Measurements from ENCODE around the gene ITGAE. TPM values are rescaled to one million over a fixed set of nuclear protein-coding genes. Genes with fewer than 3 reads are reported as not detected.
A peak's percentile ranks its signal among the peaks of the same experiment; 100 is the strongest.

Gene ITGAE
- polyA plus RNA-seq, 3 donors = 66.6 to 102 (median 78.8) TPM

DNA sequence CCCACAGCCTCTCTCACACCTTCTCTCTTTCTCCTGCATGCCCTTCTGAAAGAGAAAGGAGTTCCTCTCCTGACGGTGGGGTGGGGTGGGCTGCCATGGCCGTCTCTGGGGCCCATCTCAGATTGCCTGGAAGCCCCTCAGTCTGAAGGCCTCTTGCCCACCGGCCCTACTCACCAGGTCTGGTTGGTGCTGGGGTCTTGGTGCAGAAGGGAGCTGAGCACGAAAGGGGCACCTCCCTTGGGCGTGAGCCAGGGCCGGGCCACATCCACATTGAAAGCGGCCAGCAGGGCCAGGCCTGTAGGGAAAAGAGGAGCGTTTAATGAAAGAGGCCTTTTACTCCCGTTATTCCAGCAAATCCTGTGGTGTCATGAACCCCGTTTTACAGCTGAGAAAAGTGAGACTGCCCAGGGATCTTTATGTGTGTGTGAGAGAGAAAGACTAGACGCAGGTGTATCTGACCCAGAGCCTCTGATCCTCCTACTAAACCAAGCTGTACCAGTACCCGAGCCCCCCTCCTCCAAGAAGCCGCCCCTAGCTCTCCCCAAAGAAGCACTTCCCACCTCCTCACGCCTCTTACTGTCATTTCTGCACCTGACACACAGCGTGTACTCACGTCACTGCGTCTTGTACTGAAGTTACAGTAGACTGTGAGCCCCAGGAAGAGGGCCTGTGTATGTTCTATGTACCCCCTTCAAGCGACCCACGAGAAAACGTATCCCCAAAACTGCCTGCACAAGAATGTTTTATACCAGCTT lies 23.4 kb downstream of the ITGAE start:
- Mint-ChIP-seq H3K27me3 (ENCODE audit: low read depth in 3 of 3) (peaks cover 0 to 3% (median 0%) of the 10 kb centered on the region in 3 donors), H3K4me1 (no peaks in the 10 kb centered on the region), H3K36me3 (no peaks in the 10 kb centered on the region), H3K27ac (no peak overlapping the region), H3K9me3 (no peaks in the 10 kb centered on the region), H3K4me3 (no peak overlapping the region)
- DNase-seq = no peak
- no peaks in the 10 kb centered on the region for H4K20me1 ChIP-seq (ENCODE audit: insufficient read depth, low read length)
- H2AFZ ChIP-seq (ENCODE audit: insufficient read depth, low read depth, low read length, poor library complexity, severe bottlenecking) = no peak overlapping the region
- no peak overlapping the region for H3K27ac ChIP-seq (ENCODE audit: low read depth in 1 of 2, low read length in 2 of 2)
- intact Hi-C loops (cut with micrococcal nuclease) = no loop called here
- no peak overlapping the region for H3K4me3 ChIP-seq (replicated peaks in 1 of 3; ENCODE audit: low read depth in 2 of 3, low read length in 3 of 3)
- no peak overlapping the region for H3K4me2 ChIP-seq (replicated peaks; ENCODE audit: extremely low read depth, low read length, poor library complexity, severe bottlenecking)
- over 99% methylated on average over 12 of the region's 20 CpGs for WGBS (ENCODE audit: insufficient coverage)
- H3K9ac ChIP-seq (ENCODE audit: insufficient read depth, low read length, poor library complexity, severe bottlenecking) = no peak overlapping the region
- H3K79me2 ChIP-seq (ENCODE audit: insufficient read depth, low read length) = no peaks in the 10 kb centered on the region
- no peaks in the 10 kb centered on the region for H3K4me1 ChIP-seq (ENCODE audit: control insufficient read depth in 1 of 2, insufficient read depth in 2 of 2, low read length in 2 of 2)
- TF ChIP-seq, protein P1, sequence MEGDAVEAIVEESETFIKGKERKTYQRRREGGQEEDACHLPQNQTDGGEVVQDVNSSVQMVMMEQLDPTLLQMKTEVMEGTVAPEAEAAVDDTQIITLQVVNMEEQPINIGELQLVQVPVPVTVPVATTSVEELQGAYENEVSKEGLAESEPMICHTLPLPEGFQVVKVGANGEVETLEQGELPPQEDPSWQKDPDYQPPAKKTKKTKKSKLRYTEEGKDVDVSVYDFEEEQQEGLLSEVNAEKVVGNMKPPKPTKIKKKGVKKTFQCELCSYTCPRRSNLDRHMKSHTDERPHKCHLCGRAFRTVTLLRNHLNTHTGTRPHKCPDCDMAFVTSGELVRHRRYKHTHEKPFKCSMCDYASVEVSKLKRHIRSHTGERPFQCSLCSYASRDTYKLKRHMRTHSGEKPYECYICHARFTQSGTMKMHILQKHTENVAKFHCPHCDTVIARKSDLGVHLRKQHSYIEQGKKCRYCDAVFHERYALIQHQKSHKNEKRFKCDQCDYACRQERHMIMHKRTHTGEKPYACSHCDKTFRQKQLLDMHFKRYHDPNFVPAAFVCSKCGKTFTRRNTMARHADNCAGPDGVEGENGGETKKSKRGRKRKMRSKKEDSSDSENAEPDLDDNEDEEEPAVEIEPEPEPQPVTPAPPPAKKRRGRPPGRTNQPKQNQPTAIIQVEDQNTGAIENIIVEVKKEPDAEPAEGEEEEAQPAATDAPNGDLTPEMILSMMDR (IDR thresholded peaks at IDR 0.05) = no peak
- no peaks in the 10 kb centered on the region for H3K9me3 ChIP-seq (replicated peaks in 1 of 2; ENCODE audit: control insufficient read depth in 1 of 2, insufficient read depth in 1 of 2, low read length in 2 of 2)
- no peaks in the 10 kb centered on the region for H3K27me3 ChIP-seq (ENCODE audit: control insufficient read depth in 2 of 2, insufficient read depth in 2 of 2, low read length in 2 of 2)
- no peaks in the 10 kb centered on the region for H3K36me3 ChIP-seq (replicated peaks in 1 of 2; ENCODE audit: control insufficient read depth in 1 of 2, insufficient read depth in 2 of 2, low read length in 2 of 2)

GRCh38 chr17:3773966-3774365 lies 27.0 kb downstream of the ITGAE start:
- Mint-ChIP-seq H3K27me3 (ENCODE audit: low read depth in 3 of 3) (peaks cover 0 to 3% (median 2%) of the 10 kb centered on the region in 3 donors), H3K4me1 (peaks cover 16% of the 10 kb centered on the region), H3K36me3 (no peaks in the 10 kb centered on the region), H3K9me3 (peaks cover 0 to 3% (median 0%) of the 10 kb centered on the region in 7 donors), H3K27ac (peak overlapping the region in 2 of 7 donors; percentile 15 to 68), H3K4me3 (no peak overlapping the region)
- H3K27me3 ChIP-seq (ENCODE audit: control insufficient read depth in 2 of 2, insufficient read depth in 2 of 2, low read length in 2 of 2) = no peaks in the 10 kb centered on the region
- DNase-seq = no peak
- WGBS (ENCODE audit: insufficient coverage) = 100% methylated on average over 2 of the region's 3 CpGs
- TF ChIP-seq, protein P1 (IDR thresholded peaks at IDR 0.05) = no peak
- H3K79me2 ChIP-seq (ENCODE audit: insufficient read depth, low read length) = no peaks in the 10 kb centered on the region
- H3K9me3 ChIP-seq (replicated peaks in 1 of 2; ENCODE audit: control insufficient read depth in 1 of 2, insufficient read depth in 1 of 2, low read length in 2 of 2) = no peaks in the 10 kb centered on the region
- H3K4me2 ChIP-seq (replicated peaks; ENCODE audit: extremely low read depth, low read length, poor library complexity, severe bottlenecking) = no peak overlapping the region
- peaks cover 10 to 13% of the 10 kb centered on the region in 2 donors for H3K4me1 ChIP-seq (ENCODE audit: control insufficient read depth in 1 of 2, insufficient read depth in 2 of 2, low read length in 2 of 2)
- H4K20me1 ChIP-seq (ENCODE audit: insufficient read depth, low read length) = no peaks in the 10 kb centered on the region
- H3K36me3 ChIP-seq (replicated peaks in 1 of 2; ENCODE audit: control insufficient read depth in 1 of 2, insufficient read depth in 2 of 2, low read length in 2 of 2) = no peaks in the 10 kb centered on the region
- H3K27ac ChIP-seq (ENCODE audit: low read depth in 1 of 2, low read length in 2 of 2) = no peak overlapping the region
- intact Hi-C loops (cut with micrococcal nuclease) = no loop called here
- H3K9ac ChIP-seq (ENCODE audit: insufficient read depth, low read length, poor library complexity, severe bottlenecking) = no peak overlapping the region
- H2AFZ ChIP-seq (ENCODE audit: insufficient read depth, low read depth, low read length, poor library complexity, severe bottlenecking) = no peak overlapping the region
- H3K4me3 ChIP-seq (replicated peaks in 1 of 3; ENCODE audit: low read depth in 2 of 3, low read length in 3 of 3) = no peak overlapping the region
